Suprapubic skin (tissue), 4 donors: ENCODE results near the gene MISFA. TPM values are rescaled to one million over a fixed set of nuclear protein-coding genes. Genes with fewer than 3 reads are reported as not detected.

Experiments
- DNase-seq, 2 donors: peaks; one replicate each; pipeline ENCODE4 v3.0.0-alpha.2; 2019; ENCODE audit warnings: low spot score in 2 of 2
- H3K27ac ChIP-seq: fragments of 200-600 bp; sonication (generic); one replicate; pipeline ENCODE4 v1.5.1; 2019
- H3K27me3 ChIP-seq: fragments of 200-600 bp; sonication (generic); one replicate; pipeline ENCODE4 v1.5.1; 2019
- H3K36me3 ChIP-seq: fragments of 200-600 bp; sonication (generic); one replicate; pipeline ENCODE4 v1.5.1; 2019
- H3K4me1 ChIP-seq: fragments of 200-600 bp; sonication (generic); one replicate; pipeline ENCODE4 v1.5.1; 2019
- H3K4me3 ChIP-seq: fragments of 200-600 bp; sonication (generic); one replicate; pipeline ENCODE4 v1.5.1; 2019; ENCODE audit warnings: mild to moderate bottlenecking
- H3K9me3 ChIP-seq: fragments of 200-600 bp; sonication (generic); one replicate; pipeline ENCODE4 v1.5.1; 2019
- EP300 ChIP-seq: sonication (generic); formaldehyde crosslinking; IDR thresholded peaks from one replicate; pipeline ENCODE4 v1.6.1; 2017; ENCODE audit warnings: antibody characterized with exemption
- POLR2A ChIP-seq, 2 donors: fragments of 450-650 bp; IDR thresholded peaks; one replicate each; pipeline ENCODE4 v1.6.1; 2017; ENCODE audit warnings: antibody characterized with exemption in 2 of 2, mild to moderate bottlenecking in 2 of 2, moderate library complexity in 2 of 2
- POLR2AphosphoS5 ChIP-seq, 3 donors: sonication (generic); formaldehyde crosslinking; IDR thresholded peaks; one replicate each; pipeline ENCODE4 v1.6.1; 2017; ENCODE audit warnings: antibody characterized with exemption in 3 of 3
- WGBS: methylation state at CpG from one replicate; pipeline ENCODE4 v1.1.5; 2018; 5-methylcytosine and 5-hydroxymethylcytosine counted together
- total RNA-seq, 4 donors: library from RNA; depleted of rRNA; stranded (reverse); fragments of >200 nt; gene quantifications; one replicate each; pipeline ENCODE4 v1.1.0, GENCODE V29; 2016
- TF ChIP-seq, protein P1 (sequence below), 2 donors: fragments of 200-600 bp in 1 of 2; fragments of 450-650 bp in 1 of 2; sonication (generic) in 1 of 2; IDR thresholded peaks; one replicate each; pipeline ENCODE4 v1.5.1; 2016 to 2019; ENCODE audit warnings: antibody characterized with exemption in 2 of 2, mild to moderate bottlenecking in 1 of 2, moderate library complexity in 1 of 2

MISFA gene
- total RNA-seq, 4 donors from 2014 or later, result 2.7 to 5.1 TPM; not detected in 2

DNA sequence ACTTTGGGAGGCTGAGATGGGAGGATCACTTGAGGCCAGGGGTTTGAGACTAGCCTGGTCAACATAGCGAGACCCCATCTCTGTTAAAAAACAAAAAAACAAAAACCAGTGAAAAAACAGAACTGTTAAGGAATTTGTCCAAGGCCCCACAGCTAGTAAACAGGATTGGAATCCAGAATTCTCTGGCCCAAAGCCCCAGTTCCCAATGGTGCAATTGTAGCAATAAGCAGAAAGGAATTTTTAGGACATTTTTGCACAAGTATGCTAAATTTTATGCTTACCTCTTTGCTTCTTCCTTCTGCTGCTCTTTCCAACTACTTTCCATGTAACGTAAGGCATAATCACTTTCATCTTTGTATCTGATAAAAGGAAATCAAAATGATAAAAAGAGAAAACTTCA, 11.6 kb downstream of the MISFA start:
- no peaks in the 10 kb centered on the region for H3K27me3 ChIP-seq
- H3K4me3 ChIP-seq, result no peak overlapping the region
- TF ChIP-seq, protein P1, sequence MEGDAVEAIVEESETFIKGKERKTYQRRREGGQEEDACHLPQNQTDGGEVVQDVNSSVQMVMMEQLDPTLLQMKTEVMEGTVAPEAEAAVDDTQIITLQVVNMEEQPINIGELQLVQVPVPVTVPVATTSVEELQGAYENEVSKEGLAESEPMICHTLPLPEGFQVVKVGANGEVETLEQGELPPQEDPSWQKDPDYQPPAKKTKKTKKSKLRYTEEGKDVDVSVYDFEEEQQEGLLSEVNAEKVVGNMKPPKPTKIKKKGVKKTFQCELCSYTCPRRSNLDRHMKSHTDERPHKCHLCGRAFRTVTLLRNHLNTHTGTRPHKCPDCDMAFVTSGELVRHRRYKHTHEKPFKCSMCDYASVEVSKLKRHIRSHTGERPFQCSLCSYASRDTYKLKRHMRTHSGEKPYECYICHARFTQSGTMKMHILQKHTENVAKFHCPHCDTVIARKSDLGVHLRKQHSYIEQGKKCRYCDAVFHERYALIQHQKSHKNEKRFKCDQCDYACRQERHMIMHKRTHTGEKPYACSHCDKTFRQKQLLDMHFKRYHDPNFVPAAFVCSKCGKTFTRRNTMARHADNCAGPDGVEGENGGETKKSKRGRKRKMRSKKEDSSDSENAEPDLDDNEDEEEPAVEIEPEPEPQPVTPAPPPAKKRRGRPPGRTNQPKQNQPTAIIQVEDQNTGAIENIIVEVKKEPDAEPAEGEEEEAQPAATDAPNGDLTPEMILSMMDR (IDR thresholded peaks at IDR 0.05), result no peak
- TF ChIP-seq EP300, result no peak
- no peak for TF ChIP-seq POLR2A (IDR thresholded peaks at IDR 0.05)
- no peak for TF ChIP-seq POLR2AphosphoS5 (IDR thresholded peaks at IDR 0.05)
- H3K4me1 ChIP-seq, result no peaks in the 10 kb centered on the region
- WGBS, result 93% methylated on average over 2 of the region's 2 CpGs
- no peak overlapping the region for H3K27ac ChIP-seq
- no peaks in the 10 kb centered on the region for H3K9me3 ChIP-seq
- no peak for DNase-seq
- H3K36me3 ChIP-seq, result peaks cover 73% of the 10 kb centered on the region

DNA sequence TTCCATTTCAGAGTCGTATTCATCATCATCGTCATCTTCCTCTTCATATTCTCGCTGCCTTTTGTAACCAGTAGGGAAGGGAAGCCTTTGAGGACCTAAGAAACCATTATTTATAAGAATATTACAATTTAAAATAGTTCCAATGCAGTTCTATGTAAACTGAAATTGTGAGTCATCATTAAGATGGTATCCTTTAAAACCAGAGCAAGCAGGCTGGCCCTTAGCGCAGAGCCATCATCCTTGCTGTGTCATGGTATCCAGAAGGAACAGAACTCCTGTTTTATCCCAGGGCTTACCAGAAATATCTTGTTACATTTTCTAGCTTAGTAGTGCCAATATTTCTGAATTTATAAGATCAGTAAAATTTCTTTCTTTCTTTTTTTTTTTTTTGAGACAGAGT, 12.8 kb downstream of the MISFA start:
- peaks cover 69% of the 10 kb centered on the region for H3K36me3 ChIP-seq
- TF ChIP-seq POLR2AphosphoS5 (IDR thresholded peaks at IDR 0.05), result no peak
- no peak for TF ChIP-seq POLR2A (IDR thresholded peaks at IDR 0.05)
- TF ChIP-seq EP300, result no peak
- TF ChIP-seq, protein P1 (IDR thresholded peaks at IDR 0.05), result no peak
- 94% methylated on average over 4 of the region's 4 CpGs for WGBS
- H3K27me3 ChIP-seq, result no peaks in the 10 kb centered on the region
- peaks cover 5% of the 10 kb centered on the region for H3K4me1 ChIP-seq
- no peaks in the 10 kb centered on the region for H3K9me3 ChIP-seq
- no peak overlapping the region for H3K27ac ChIP-seq
- no peak for DNase-seq
- no peak overlapping the region for H3K4me3 ChIP-seq

DNA sequence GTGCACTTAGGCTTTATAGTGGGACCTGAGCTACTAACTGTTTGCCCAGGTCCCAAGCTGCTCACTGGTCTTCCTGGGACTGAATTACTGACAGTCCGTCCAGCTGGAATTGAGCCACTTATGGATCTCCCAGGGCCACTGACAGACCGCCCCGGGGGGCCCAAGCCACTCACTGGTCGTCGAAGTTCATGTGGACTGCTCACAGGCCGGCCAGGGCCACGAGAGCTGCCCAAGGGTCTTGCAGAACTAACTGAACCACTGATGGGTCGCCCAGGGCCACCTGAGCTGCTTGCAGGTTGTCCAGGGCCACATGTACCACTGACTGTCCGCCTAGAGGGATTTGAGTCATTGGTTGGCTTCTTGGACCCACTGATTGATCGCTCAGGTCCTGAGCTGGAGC, 15.1 kb downstream of the MISFA start:
- Histone ChIP-seq H3K4me3 (no peak overlapping the region), H3K4me1 (peaks cover 21% of the 10 kb centered on the region), H3K27me3 (no peaks in the 10 kb centered on the region), H3K36me3 (peaks cover 52% of the 10 kb centered on the region), H3K27ac (no peak overlapping the region), H3K9me3 (no peaks in the 10 kb centered on the region)
- WGBS, result 100% methylated on average over 7 of the region's 10 CpGs
- TF ChIP-seq EP300 (no peak), POLR2A (IDR thresholded peaks at IDR 0.05) (no peak), POLR2AphosphoS5 (IDR thresholded peaks at IDR 0.05) (no peak)
- TF ChIP-seq, protein P1 (IDR thresholded peaks at IDR 0.05), result no peak
- no peak for DNase-seq

DNA sequence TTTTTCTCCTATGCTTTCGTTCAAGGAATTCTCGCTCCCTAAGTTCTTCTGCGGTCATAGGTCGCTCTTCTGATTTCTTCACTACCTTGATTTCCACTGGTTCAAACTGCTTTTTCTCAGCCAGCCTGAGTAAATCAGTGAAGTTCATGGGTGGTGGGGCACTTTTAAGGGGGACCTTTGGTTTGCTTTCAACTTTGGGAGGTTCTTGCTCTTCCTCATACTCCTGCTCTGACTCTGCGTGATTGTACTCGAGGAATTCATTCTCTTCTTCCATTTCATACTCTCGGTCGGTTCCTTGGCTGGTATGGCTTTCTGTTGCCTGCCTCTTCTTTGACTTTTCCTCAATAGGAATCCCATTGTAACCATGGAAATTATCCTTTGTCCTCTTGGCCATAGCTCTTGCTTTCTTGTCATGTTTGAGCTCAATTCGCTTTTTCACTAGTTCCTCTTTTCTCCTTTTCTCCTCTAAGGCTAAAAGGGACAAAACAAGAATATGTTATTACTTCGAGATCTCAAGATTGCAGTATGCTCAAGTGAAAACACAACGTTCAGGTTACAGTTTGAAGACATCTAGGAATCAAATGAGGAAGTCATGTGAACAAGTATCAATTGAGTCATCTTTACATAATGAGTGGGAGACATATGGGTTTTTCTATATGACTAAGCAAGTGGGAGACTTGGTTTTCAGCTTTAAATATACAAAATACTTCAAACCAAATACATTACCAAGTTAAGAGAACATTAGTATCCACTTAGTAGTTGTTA, 16.2 kb downstream of the MISFA start:
- H3K36me3 ChIP-seq, result peaks cover 40% of the 10 kb centered on the region
- 89% methylated on average over 11 of the region's 11 CpGs for WGBS

DNA sequence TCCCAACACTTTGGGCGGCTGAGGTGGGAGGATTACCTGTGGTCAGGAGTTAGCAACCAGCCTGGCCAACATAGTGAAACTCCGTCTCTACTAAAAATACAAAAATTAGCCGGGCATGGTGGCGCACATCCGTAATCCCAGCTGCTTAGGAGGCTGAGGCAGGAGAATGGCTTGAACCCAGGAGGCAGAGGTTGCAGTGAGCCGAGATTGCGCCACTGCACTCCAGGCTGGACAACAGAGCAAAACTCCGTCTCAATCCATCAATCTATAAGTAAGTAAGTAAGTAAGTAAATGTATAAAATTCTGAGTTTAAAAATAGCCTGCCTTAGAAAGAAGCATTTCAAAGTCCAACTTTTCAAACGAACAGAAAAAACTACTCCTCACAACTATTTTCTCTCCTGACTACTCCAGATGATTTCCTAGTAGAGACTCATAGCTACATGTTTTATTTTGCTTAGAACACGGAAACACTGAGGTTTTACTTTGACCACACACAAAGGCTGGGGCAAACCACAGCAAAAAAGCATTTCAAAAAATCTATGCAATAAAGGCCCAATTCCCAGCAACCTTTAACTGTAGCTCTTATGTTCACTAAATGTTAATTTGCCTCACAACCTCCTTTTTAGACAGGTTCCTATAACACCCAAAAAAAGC, 18.2 kb downstream of the MISFA start:
- no peak for TF ChIP-seq EP300
- TF ChIP-seq POLR2AphosphoS5 (IDR thresholded peaks at IDR 0.05), result no peak
- no peak for TF ChIP-seq POLR2A (IDR thresholded peaks at IDR 0.05)
- TF ChIP-seq, protein P1 (IDR thresholded peaks at IDR 0.05), result no peak
- no peaks in the 10 kb centered on the region for H3K9me3 ChIP-seq
- 73% methylated on average over 10 of the region's 10 CpGs for WGBS
- no peak overlapping the region for H3K27ac ChIP-seq
- DNase-seq, result no peak
- H3K4me1 ChIP-seq, result peaks cover 26% of the 10 kb centered on the region
- H3K36me3 ChIP-seq, result peaks cover 27% of the 10 kb centered on the region
- no peaks in the 10 kb centered on the region for H3K27me3 ChIP-seq
- no peak overlapping the region for H3K4me3 ChIP-seq

More for the DNA sequence above, 16.2 kb downstream of the MISFA start:
- Histone ChIP-seq H3K9me3 (no peaks in the 10 kb centered on the region), H3K4me1 (peaks cover 24% of the 10 kb centered on the region), H3K4me3 (no peak overlapping the region), H3K27me3 (no peaks in the 10 kb centered on the region), H3K27ac (no peak overlapping the region)
- TF ChIP-seq POLR2AphosphoS5 (IDR thresholded peaks at IDR 0.05), result no peak
- TF ChIP-seq, protein P1 (IDR thresholded peaks at IDR 0.05), result no peak
- no peak for TF ChIP-seq EP300
- TF ChIP-seq POLR2A (IDR thresholded peaks at IDR 0.05), result no peak
- no peak for DNase-seq
